DOHH2 (cell line): ENCODE results near the gene P2RX3.

ENCODE experiments used
- CTCF ChIP-seq: fragments of 200-600 bp; sonication (generic); IDR thresholded peaks from one replicate; pipeline ENCODE4 v1.5.1; 2014; ENCODE audit warnings: antibody characterized with exemption, mild to moderate bottlenecking, low read depth, low read length; ENCODE audit not compliant: poor library complexity, severe bottlenecking
- EZH2phosphoT487 ChIP-seq: fragments of 200-600 bp; sonication (generic); IDR thresholded peaks from 2 replicates; pipeline ENCODE4 v1.6.1; 2017; ENCODE audit warnings: borderline replicate concordance, mild to moderate bottlenecking, antibody characterized with exemption, low read length, moderate library complexity, mixed read lengths

GRCh38 chr11:57361926-57362325 lies 23.8 kb downstream of the P2RX3 start:
- TF ChIP-seq CTCF (no peak), EZH2phosphoT487 (no peak)
